Ovary (tissue), 9 donors: ENCODE data around the gene LYAR. TPM values are rescaled to one million over a fixed set of nuclear protein-coding genes. Genes with fewer than 3 reads are reported as not detected.

Experiments used
- DNase-seq, 5 donors: peaks; one replicate each; pipeline ENCODE4 v3.0.0-alpha.2; 2019 to 2020
- H3K27ac ChIP-seq, 2 donors: fragments of 200-600 bp; one replicate each; pipeline versions ENCODE4 v1.5.1 to v1.8.0; 2019 to 2022
- H3K27me3 ChIP-seq: fragments of 200-600 bp; one replicate; pipeline ENCODE4 v1.8.0; 2022
- H3K36me3 ChIP-seq: fragments of 200-600 bp; sonication (generic); one replicate; pipeline ENCODE4 v1.5.1; 2019
- H3K4me1 ChIP-seq: one replicate; pipeline ENCODE4 v1.8.1; 2013; ENCODE audit warnings: mild to moderate bottlenecking, moderate library complexity; ENCODE audit not compliant: insufficient read depth
- H3K4me3 ChIP-seq: fragments of 200-600 bp; sonication (generic); one replicate; pipeline ENCODE4 v1.5.1; 2017
- H3K9me3 ChIP-seq, 2 donors: fragments of 200-600 bp in 1 of 2; sonication (generic) in 1 of 2; one replicate each; pipeline versions ENCODE4 v1.5.1 to v1.8.1; 2013 to 2019; ENCODE audit warnings: mild to moderate bottlenecking in 1 of 2, moderate library complexity in 1 of 2
- EP300 ChIP-seq: sonication (generic); formaldehyde crosslinking; IDR thresholded peaks from one replicate; pipeline ENCODE4 v1.6.1; 2017; ENCODE audit warnings: antibody characterized with exemption
- POLR2A ChIP-seq: fragments of 450-650 bp; IDR thresholded peaks from one replicate; pipeline ENCODE4 v1.6.1; 2017; ENCODE audit warnings: antibody characterized with exemption, mild to moderate bottlenecking, moderate library complexity
- WGBS, 3 donors: extraction: QIAGEN DNeasy Blood & Tissue Kit in 1 of 3; methylation state at CpG; one replicate each; pipeline versions ENCODE4 v1.1.5 to v1.1.7; 2013 to 2017; 5-methylcytosine and 5-hydroxymethylcytosine counted together
- intact Hi-C, 4 donors: fragments of 100-400 bp; cut with DNase I; formaldehyde crosslinking; loops; one replicate each; pipeline versions ENCODE4 v1.11.0 to v1.15.1; 2022 to 2023
- polyA plus RNA-seq, 2 donors: library from polyadenylated mRNA; stranded (reverse); fragments of 200-250 nt in 1 of 2; fragments of 350-450 nt in 1 of 2; fragmentation: Illumina TruSeq in 1 of 2; extraction: RNeasy Lipid Tissue Mini Kit (QIAGEN cat#74804) in 1 of 2; gene quantifications; one replicate each; pipeline ENCODE4 v1.2.3, GENCODE V29; 2013 to 2014
- total RNA-seq, 7 donors: library from RNA; depleted of rRNA in 2 of 7; stranded (reverse); fragments of >200 nt in 2 of 7; fragmentation: NEBNext Ultra II Directional in 3 of 7; extraction: Animal tissue kit (Norgen Biotek cat#: 25700) in 3 of 7; gene quantifications; one replicate each; pipeline versions ENCODE4 v1.1.0 to v1.2.4, GENCODE V29; 2016 to 2023
- TF ChIP-seq, protein P1 (sequence below), 3 donors: fragments of 450-650 bp in 2 of 3; fragments of 200-600 bp in 1 of 3; IDR thresholded peaks; one replicate each; pipeline versions ENCODE4 v1.5.1 to v1.8.0; 2016 to 2022; ENCODE audit warnings: antibody characterized with exemption in 3 of 3, mild to moderate bottlenecking in 1 of 3
- donor health status: DM: no; HTN: no; CAD: no; lungs with moderate emphysema.
- donor health status: DM: no; HTN: no; CAD: no.
- donor health status: Bipolar disorder and iron deficiency.
- donor health status: DM: yes; HTN: yes; CAD: no.
- donor health status: DM: no; HTN: no; CAD: no.
- donor health status: DM: yes; HTN: yes; CAD: no.

Gene LYAR
- total and polyA plus RNA-seq, 9 donors = 9.9 to 21.8 (median 13.1) TPM

DNA sequence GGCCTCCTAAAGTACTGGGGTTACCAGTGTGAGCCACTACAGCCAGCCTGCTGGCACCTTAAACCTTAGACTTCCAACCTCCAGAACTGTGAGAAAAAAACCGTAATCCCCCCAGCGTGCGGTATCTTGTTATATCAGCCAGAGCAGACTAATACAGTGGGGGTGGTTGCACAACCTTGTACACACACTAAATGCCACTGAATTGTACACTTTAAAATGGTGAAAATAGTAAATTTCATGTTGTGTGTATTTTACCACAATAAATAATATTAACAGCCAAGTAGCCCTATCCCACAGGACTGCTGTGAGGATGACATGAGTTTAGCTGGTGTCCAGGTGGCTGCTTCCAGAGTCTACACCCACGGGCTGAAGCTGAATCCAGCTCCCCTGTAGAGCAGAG is 38.9 kb upstream of the LYAR start:
- DNase-seq = peak in 2 of 5 donors; percentile 1 to 3
- Histone ChIP-seq H3K9me3 (no peaks in the 10 kb centered on the region), H3K36me3 (no peaks in the 10 kb centered on the region), H3K27ac (no peak overlapping the region), H3K4me3 (no peak overlapping the region), H3K27me3 (no peaks in the 10 kb centered on the region), H3K4me1 (peaks cover 2% of the 10 kb centered on the region)
- intact Hi-C loops = loop anchor here in 1 of 4 donors (10.0 kb wide), 1 partner anchor 74 kb away; no protein-coding TSS in a partner anchor
- WGBS, 3 donors = 87 to 88% (median 88%) methylated on average over 4 of the region's 4 CpGs
- TF ChIP-seq POLR2A (no peak), EP300 (no peak)
- TF ChIP-seq, protein P1, sequence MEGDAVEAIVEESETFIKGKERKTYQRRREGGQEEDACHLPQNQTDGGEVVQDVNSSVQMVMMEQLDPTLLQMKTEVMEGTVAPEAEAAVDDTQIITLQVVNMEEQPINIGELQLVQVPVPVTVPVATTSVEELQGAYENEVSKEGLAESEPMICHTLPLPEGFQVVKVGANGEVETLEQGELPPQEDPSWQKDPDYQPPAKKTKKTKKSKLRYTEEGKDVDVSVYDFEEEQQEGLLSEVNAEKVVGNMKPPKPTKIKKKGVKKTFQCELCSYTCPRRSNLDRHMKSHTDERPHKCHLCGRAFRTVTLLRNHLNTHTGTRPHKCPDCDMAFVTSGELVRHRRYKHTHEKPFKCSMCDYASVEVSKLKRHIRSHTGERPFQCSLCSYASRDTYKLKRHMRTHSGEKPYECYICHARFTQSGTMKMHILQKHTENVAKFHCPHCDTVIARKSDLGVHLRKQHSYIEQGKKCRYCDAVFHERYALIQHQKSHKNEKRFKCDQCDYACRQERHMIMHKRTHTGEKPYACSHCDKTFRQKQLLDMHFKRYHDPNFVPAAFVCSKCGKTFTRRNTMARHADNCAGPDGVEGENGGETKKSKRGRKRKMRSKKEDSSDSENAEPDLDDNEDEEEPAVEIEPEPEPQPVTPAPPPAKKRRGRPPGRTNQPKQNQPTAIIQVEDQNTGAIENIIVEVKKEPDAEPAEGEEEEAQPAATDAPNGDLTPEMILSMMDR (IDR thresholded peaks at IDR 0.05) = no peak

DNA sequence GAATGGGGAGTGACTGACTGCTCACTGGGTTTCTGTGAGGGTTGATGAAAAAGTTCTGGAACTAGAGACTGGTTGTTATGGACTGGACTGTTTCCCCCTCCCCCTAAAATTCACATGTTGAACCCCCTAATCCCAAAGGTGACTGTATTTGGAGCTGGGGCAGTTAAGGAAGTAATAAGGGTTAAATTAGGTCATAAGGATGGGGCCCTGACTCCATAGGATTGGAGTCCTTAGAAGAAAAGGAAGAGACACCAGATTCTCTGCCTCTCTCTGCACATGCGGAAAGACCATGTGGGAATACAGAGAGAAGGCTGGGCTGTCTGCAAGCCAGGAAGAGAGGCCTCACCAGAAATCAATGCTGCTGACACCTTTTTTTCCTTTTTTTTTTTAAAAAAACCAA is 38.3 kb upstream of the LYAR start:
- 93 to 96% (median 94%) methylated on average over 1 of the region's 1 CpG for WGBS, 3 donors
- intact Hi-C loops = loop anchor here in 1 of 4 donors (10.0 kb wide), 1 partner anchor 73 kb away; no protein-coding TSS in a partner anchor
- no peak overlapping the region for H3K27ac ChIP-seq
- TF ChIP-seq POLR2A = no peak
- TF ChIP-seq EP300 = no peak
- TF ChIP-seq, protein P1 (IDR thresholded peaks at IDR 0.05) = no peak
- H3K4me3 ChIP-seq = no peak overlapping the region
- no peaks in the 10 kb centered on the region for H3K36me3 ChIP-seq
- no peaks in the 10 kb centered on the region for H3K9me3 ChIP-seq
- peaks cover 3% of the 10 kb centered on the region for H3K4me1 ChIP-seq
- H3K27me3 ChIP-seq = no peaks in the 10 kb centered on the region
- DNase-seq = peak in 1 of 5 donors; percentile 0

- H3K36me3 ChIP-seq = no peaks in the 10 kb centered on the region
- H3K4me1 ChIP-seq = peaks cover 3% of the 10 kb centered on the region
- intact Hi-C loops = loop anchor here in 1 of 4 donors (10.0 kb wide), 1 partner anchor 73 kb away; no protein-coding TSS in a partner anchor
- DNase-seq = peak in 2 of 5 donors; percentile 26 to 36
- 54 to 56% (median 54%) methylated on average over 22 of the region's 22 CpGs for WGBS, 3 donors
- H3K9me3 ChIP-seq = no peaks in the 10 kb centered on the region
- TF ChIP-seq, protein P1 (IDR thresholded peaks at IDR 0.05) = no peak
- TF ChIP-seq EP300 = no peak
- no peak for TF ChIP-seq POLR2A
- H3K4me3 ChIP-seq = no peak overlapping the region
- H3K27me3 ChIP-seq = no peaks in the 10 kb centered on the region
- no peak overlapping the region for H3K27ac ChIP-seq
These were observed 37.7 kb upstream of the LYAR start for GRCh38 chr4:4327652-4328121.

- no peaks in the 10 kb centered on the region for H3K9me3 ChIP-seq
- WGBS, 3 donors = 96 to 97% (median 97%) methylated on average over 4 of the region's 4 CpGs
- peaks cover 3% of the 10 kb centered on the region for H3K4me1 ChIP-seq
- TF ChIP-seq POLR2A = no peak
- TF ChIP-seq, protein P1 (IDR thresholded peaks at IDR 0.05) = no peak
- no peak for TF ChIP-seq EP300
- no peak overlapping the region for H3K4me3 ChIP-seq
- H3K27ac ChIP-seq = no peak overlapping the region
- intact Hi-C loops = loop anchor here in 1 of 4 donors (10.0 kb wide), 1 partner anchor 71 kb away; no protein-coding TSS in a partner anchor
- DNase-seq = no peak
- no peaks in the 10 kb centered on the region for H3K27me3 ChIP-seq
- H3K36me3 ChIP-seq = no peaks in the 10 kb centered on the region
These were observed 36.2 kb upstream of the LYAR start for GRCh38 chr4:4326166-4326565.
